Body of pancreas (tissue), 4 donors: Measurements from ENCODE around the gene LTBP1. TPM values are rescaled to one million over a fixed set of nuclear protein-coding genes. Genes with fewer than 3 reads are reported as not detected.
A peak's percentile ranks its signal among the peaks of the same experiment; 100 is the strongest.

Experiments used
- ATAC-seq: fragments of 150-250 bp; one replicate; pipeline ENCODE4 v1.9.1; 2016
- DNase-seq, 4 donors: peaks; one replicate each; pipeline ENCODE4 v3.0.0-alpha.2; 2019
- H3K27ac ChIP-seq, 4 donors: fragments of 200-600 bp; sonication (generic); 1 replicate in 3 of 4; 2 replicates in 1 of 4; pipeline versions ENCODE4 v1.5.1 to v1.6.1; 2016 to 2019; ENCODE audit warnings: mild to moderate bottlenecking in 1 of 4, mixed read lengths in 1 of 4, moderate library complexity in 1 of 4
- H3K27me3 ChIP-seq, 2 donors: fragments of 200-600 bp; sonication (generic); one replicate each; pipeline ENCODE4 v1.6.0; 2016; ENCODE audit warnings: mild to moderate bottlenecking in 1 of 2
- H3K36me3 ChIP-seq, 2 donors: fragments of 200-600 bp; sonication (generic); replicated peaks in 1 of 2; 2 replicates each; pipeline ENCODE4 v1.5.1; 2016; ENCODE audit warnings: low read depth in 2 of 2; ENCODE audit not compliant: insufficient read depth in 1 of 2
- H3K4me1 ChIP-seq: fragments of 200-600 bp; sonication (generic); one replicate; pipeline ENCODE4 v1.6.0; 2016
- H3K4me3 ChIP-seq, 2 donors: fragments of 200-600 bp; sonication (generic); 1 replicate in 1 of 2; 2 replicates in 1 of 2; pipeline ENCODE4 v1.5.1; 2016 to 2019
- H3K9me3 ChIP-seq, 3 donors: fragments of 200-600 bp; sonication (generic); 1 replicate in 2 of 3; 2 replicates in 1 of 3; pipeline ENCODE4 v1.5.1; 2016
- POLR2A ChIP-seq, 3 donors: fragments of 450-650 bp; IDR thresholded peaks; one replicate each; pipeline ENCODE4 v1.6.1; 2016; ENCODE audit warnings: antibody characterized with exemption in 3 of 3, mild to moderate bottlenecking in 2 of 3
- WGBS, 2 donors: methylation state at CpG; one replicate each; pipeline ENCODE4 v1.1.5; 2017; 5-methylcytosine and 5-hydroxymethylcytosine counted together
- intact Hi-C: fragments of 100-400 bp; cut with DNase I; formaldehyde crosslinking; loops from one replicate; pipeline ENCODE4 v1.15.1; 2023
- total RNA-seq, 2 donors: library from RNA; depleted of rRNA; stranded (reverse); fragments of >200 nt; gene quantifications; one replicate each; pipeline ENCODE4 v1.1.0, GENCODE V29; 2016
- TF ChIP-seq, protein P1 (sequence below), 7 experiments: fragments of 450-650 bp in 4 of 7; fragments of 200-600 bp in 3 of 7; sonication (generic) in 3 of 7; IDR thresholded peaks; one replicate each; pipeline ENCODE4 v1.5.1; 2016 to 2019; ENCODE audit warnings: antibody characterized with exemption in 7 of 7

LTBP1 gene
- total RNA-seq, 2 donors from 2014 or later: 8.8 to 10.2 TPM

DNA sequence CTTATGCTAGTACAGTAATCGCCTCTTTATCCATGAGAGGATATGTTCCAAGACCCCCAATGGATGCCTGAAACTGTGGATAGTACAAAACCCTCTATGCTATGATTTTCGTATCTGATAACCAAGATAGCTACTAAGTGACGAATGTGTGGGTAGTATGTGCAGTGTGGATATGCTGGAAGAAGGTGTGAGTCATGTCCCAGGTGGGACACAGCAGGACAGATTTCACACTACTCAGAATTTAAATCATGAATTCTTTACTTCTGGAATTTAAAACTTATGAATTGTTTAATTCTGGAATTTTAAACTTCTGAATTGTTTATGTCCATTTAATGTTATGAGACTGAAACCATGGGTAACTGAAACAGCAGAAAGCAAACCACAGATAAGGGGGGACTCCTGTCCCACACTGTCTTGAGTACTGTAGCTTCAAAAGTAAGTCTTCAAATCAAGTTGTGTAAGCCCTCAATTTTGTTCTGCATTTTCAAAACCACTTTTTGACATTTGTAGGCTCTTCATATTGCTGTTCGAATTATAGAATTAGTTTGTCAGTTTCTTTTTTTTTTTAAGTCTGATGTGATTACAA, 116.0 kb downstream of the LTBP1 start:
- peaks cover 28% of the 10 kb centered on the region for H3K4me1 ChIP-seq
- 66 to 73% methylated on average over 4 of the region's 4 CpGs for WGBS, 2 donors
- ATAC-seq (no peak), DNase-seq (no peak)
- H3K27ac ChIP-seq: peak overlapping the region in 1 of 4 donors; percentile 27
- TF ChIP-seq, protein P1, sequence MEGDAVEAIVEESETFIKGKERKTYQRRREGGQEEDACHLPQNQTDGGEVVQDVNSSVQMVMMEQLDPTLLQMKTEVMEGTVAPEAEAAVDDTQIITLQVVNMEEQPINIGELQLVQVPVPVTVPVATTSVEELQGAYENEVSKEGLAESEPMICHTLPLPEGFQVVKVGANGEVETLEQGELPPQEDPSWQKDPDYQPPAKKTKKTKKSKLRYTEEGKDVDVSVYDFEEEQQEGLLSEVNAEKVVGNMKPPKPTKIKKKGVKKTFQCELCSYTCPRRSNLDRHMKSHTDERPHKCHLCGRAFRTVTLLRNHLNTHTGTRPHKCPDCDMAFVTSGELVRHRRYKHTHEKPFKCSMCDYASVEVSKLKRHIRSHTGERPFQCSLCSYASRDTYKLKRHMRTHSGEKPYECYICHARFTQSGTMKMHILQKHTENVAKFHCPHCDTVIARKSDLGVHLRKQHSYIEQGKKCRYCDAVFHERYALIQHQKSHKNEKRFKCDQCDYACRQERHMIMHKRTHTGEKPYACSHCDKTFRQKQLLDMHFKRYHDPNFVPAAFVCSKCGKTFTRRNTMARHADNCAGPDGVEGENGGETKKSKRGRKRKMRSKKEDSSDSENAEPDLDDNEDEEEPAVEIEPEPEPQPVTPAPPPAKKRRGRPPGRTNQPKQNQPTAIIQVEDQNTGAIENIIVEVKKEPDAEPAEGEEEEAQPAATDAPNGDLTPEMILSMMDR (IDR thresholded peaks at IDR 0.05): no peak
- TF ChIP-seq POLR2A (IDR thresholded peaks at IDR 0.05): no peak
- peaks cover 0 to 2% (median 0%) of the 10 kb centered on the region in 3 donors for H3K9me3 ChIP-seq
- no peak overlapping the region for H3K4me3 ChIP-seq
- no peaks in the 10 kb centered on the region for H3K27me3 ChIP-seq
- intact Hi-C loops: no loop called here
- H3K36me3 ChIP-seq: no peaks in the 10 kb centered on the region

- Histone ChIP-seq H3K9me3 (no peaks in the 10 kb centered on the region), H3K27ac (peak overlapping the region in 2 of 4 donors; percentile 39), H3K27me3 (no peaks in the 10 kb centered on the region), H3K4me1 (peaks cover 32% of the 10 kb centered on the region), H3K4me3 (no peak overlapping the region), H3K36me3 (no peaks in the 10 kb centered on the region)
- TF ChIP-seq, protein P1 (IDR thresholded peaks at IDR 0.05): no peak
- TF ChIP-seq POLR2A (IDR thresholded peaks at IDR 0.05): no peak
- intact Hi-C loops: no loop called here
- ATAC-seq (peak; percentile 74), DNase-seq (peak in 3 of 4 donors; percentile 11 to 25 (median 23))
- WGBS, 2 donors: 27 to 35% methylated on average over 3 of the region's 3 CpGs
Observed at GRCh38 chr2:33064349-33064801, 117.6 kb downstream of the LTBP1 start.

DNA sequence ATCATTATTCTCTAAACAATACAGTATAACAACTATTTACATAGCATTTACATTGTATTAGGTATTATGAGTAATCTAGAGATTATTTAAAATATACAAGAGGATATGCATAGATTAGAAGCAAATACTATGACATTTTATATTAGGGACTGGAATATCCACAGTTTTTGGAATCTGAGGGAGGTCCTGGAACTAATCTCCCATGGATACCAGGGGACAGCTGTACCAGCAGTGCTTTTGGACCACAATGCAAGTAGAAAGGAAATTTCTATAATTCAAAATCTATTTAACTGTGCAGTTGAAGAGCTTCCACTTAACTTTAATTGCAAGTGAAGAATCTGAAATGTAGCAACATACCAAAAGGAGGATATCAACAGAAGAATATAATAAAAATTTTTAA, 120.8 kb downstream of the LTBP1 start:
- intact Hi-C loops: no loop called here
- H3K9me3 ChIP-seq: no peaks in the 10 kb centered on the region

DNA sequence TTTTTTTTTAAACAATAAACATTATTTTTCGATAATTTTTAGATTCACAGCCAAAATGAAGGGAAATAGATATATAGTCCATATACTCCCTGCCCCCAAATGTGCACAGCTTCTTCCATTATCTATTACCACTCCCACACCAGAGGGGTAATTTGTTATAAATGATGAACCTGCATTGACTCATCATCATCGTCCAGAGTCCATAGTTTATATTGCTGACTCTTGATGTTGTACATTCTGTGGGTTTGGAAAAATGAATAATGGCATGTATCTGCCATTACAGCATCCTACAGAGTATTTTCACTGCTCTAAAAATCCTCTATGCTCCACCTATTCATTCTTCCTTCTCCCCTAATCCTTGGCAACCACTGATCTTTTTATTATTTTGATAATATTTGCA, 121.5 kb downstream of the LTBP1 start:
- TF ChIP-seq, protein P1 (IDR thresholded peaks at IDR 0.05): no peak
- no peak for TF ChIP-seq POLR2A (IDR thresholded peaks at IDR 0.05)
- H3K4me3 ChIP-seq: no peak overlapping the region
- intact Hi-C loops: no loop called here
- whole genome bisulfite sequencing, 2 donors: 61 to 67% methylated on average over 2 of the region's 2 CpGs
- no peaks in the 10 kb centered on the region for H3K27me3 ChIP-seq
- H3K9me3 ChIP-seq: no peaks in the 10 kb centered on the region
- peaks cover 36% of the 10 kb centered on the region for H3K4me1 ChIP-seq
- DNase-seq: no peak
- H3K27ac ChIP-seq: no peak overlapping the region
- no peak for ATAC-seq
- H3K36me3 ChIP-seq: no peaks in the 10 kb centered on the region

More for the DNA sequence above, 120.8 kb downstream of the LTBP1 start:
- Histone ChIP-seq H3K27me3 (no peaks in the 10 kb centered on the region), H3K27ac (no peak overlapping the region), H3K36me3 (no peaks in the 10 kb centered on the region), H3K4me3 (no peak overlapping the region), H3K4me1 (peaks cover 36% of the 10 kb centered on the region)
- no peak for ATAC-seq
- no peak for DNase-seq
- TF ChIP-seq, protein P1 (IDR thresholded peaks at IDR 0.05): no peak
- no peak for TF ChIP-seq POLR2A (IDR thresholded peaks at IDR 0.05)
